Measurements from ENCODE around the gene CUBN.

The CUBN gene

DNA sequence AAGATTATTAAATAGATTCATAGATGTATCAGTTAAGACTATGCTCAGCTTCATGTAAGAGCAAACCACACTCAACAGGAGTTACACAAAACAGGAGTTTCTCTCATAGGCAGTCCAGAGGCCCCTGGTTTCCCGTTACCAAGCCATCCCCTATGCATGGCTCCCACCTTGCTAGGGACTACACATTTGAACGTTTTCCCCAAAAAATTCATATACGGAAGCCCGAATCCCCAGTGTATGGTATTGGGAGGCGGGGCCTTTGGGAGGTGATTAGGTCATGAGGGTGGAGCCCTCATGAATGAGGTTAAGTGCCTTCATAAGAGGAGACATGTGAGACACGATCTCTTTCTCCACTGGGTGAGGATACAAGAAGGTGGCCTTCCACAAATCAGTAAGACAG lies 341.5 kb downstream of the CUBN start:
- no peak overlapping the region for H3K27ac ChIP-seq

DNA sequence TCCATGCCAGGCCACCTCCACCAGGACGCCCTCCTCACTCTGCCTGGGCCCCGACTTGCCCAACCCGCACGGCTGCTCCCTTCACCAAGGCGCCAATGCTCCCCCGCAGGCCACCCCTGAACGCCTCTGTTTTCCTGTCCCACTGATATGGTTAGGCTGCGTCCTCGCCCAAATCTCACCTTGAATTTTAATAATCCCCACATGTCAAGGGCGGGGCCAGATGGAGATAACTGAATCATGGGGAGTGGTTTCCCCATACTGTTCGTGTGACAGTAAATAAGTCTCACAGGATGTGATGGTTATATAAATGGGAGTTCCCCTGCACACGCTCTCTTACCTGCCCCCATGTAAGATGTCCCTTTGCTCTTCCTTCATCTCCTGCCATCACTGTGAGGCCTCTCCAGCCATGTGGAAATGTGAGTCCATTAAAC lies 342.2 kb downstream of the CUBN start:
- TF ChIP-seq, protein P1, sequence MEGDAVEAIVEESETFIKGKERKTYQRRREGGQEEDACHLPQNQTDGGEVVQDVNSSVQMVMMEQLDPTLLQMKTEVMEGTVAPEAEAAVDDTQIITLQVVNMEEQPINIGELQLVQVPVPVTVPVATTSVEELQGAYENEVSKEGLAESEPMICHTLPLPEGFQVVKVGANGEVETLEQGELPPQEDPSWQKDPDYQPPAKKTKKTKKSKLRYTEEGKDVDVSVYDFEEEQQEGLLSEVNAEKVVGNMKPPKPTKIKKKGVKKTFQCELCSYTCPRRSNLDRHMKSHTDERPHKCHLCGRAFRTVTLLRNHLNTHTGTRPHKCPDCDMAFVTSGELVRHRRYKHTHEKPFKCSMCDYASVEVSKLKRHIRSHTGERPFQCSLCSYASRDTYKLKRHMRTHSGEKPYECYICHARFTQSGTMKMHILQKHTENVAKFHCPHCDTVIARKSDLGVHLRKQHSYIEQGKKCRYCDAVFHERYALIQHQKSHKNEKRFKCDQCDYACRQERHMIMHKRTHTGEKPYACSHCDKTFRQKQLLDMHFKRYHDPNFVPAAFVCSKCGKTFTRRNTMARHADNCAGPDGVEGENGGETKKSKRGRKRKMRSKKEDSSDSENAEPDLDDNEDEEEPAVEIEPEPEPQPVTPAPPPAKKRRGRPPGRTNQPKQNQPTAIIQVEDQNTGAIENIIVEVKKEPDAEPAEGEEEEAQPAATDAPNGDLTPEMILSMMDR (conservative IDR thresholded peaks at IDR 0.05) = no peak
- TF ChIP-seq ZFX (IDR thresholded peaks at IDR 0.05) = no peak
- H3K27ac ChIP-seq = no peak overlapping the region

More for the DNA sequence above, 341.5 kb downstream of the CUBN start:
- no peak for TF ChIP-seq ZFX (IDR thresholded peaks at IDR 0.05)
- TF ChIP-seq, protein P1 (conservative IDR thresholded peaks at IDR 0.05) = no peak

DNA sequence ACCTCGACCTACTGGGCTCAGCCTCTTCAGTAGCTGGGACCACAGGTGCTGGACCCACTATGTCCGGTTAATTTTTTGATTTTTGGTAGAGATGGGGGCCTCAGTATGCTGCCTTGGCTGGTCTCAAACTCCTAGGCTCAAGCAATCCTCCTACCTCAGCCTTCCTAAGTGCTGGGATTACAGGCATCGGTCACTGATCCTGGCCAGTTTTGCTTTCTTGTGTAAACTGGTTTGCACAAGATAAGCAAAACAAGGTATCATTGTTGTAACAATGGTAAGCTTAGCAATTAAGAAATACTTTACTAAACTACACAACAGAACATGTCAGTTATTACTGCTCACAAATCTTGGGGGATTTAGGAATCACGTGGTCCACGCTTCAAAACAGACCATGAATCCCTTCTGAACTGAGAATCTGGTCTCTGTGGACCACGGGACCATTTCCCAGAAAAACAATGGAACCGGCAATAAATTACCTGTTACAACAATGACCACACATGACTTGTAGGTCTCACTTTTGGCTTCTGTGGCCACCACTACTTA lies 349.2 kb downstream of the CUBN start:
- no peak for TF ChIP-seq ZFX (IDR thresholded peaks at IDR 0.05)
- TF ChIP-seq, protein P1 (conservative IDR thresholded peaks at IDR 0.05) = no peak
- no peak overlapping the region for H3K27ac ChIP-seq

DNA sequence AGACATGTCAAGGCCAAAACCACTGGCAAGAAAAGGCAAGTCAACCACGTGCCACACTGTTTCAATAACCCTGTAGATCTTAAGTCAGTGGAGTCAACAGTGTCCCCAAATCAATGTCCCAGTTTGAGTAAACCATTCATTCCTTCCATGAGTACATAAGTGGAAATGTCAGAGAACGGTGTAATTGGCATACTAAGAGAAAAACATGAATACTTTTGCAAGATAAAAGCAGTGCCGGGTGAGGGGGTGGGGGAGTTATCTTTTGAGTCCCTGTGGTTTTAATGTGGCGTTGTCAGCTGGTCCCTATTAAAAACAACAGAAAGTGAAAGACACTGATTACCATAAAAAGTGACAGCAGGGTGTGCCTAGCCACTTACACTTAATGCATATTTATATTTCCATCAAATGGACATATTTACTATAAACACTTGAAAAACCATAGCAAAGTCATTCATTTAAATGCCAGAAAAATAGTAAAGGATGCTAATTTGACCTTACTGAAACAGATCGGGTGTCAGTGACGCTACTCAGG lies 350.2 kb downstream of the CUBN start:
- TF ChIP-seq, protein P1 (conservative IDR thresholded peaks at IDR 0.05) = no peak
- TF ChIP-seq ZFX (IDR thresholded peaks at IDR 0.05) = no peak
- H3K27ac ChIP-seq = no peak overlapping the region

DNA sequence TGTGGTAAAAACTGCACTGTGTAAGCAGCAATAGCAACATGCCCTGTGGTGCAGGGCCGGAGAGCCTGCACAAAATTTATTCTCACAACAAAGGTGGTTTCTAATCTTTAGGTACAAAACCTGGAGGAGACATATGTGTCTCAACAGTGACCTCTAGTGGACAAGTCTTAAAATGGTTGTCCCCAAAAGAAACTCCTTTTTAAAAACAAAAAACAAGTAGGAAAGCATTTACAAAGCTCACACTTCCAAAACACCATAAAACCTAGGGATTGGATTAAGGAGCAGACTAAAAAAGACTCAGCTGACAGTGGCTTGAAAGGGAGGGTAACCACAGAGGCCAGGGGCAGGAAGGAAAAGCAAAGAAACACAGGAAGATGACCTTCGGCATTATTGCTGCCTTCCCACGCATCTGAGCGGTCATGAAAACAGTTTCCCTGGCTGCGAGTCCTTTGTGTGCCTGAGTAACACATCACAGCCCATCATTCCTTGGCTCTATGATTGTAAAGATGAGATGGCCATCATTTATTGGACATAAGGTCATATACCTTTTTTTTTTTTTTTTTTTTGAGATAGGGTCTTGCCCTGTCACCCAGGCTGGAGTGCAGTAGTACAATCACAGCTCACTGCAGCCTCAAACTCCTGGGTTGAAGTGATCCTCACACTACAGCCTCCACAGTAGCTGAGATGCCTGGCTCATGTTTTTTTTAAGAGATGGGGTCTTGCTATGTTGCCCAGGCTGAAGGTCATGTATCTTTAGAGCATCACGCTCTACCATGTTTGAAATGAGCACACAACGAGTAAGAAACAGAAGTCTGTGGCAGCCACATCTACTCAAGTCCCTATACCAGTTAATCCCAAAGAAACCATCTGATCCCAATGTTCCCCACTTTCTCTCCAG lies 351.9 kb downstream of the CUBN start:
- no peak for TF ChIP-seq ZFX (IDR thresholded peaks at IDR 0.05)
- TF ChIP-seq, protein P1 (conservative IDR thresholded peaks at IDR 0.05) = peak; percentile 83
- H3K27ac ChIP-seq = no peak overlapping the region

DNA sequence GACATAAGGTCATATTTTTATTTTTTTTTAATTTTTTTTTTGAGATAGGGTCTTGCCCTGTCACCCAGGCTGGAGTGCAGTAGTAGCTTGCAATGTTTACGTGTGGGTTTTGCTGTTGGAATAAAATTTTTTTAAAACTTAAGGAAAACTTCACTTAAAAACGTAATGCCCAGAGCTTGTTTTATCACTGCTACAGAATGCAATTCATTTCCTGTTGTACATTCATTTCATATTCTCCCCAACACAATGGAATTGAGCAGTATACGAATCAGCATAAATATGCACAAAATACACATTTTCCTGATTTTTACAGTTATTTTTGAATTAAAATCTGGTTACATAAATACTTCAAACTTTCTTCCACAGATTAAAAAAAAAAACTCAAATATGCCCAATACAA lies 352.7 kb downstream of the CUBN start:
- TF ChIP-seq, protein P1 (conservative IDR thresholded peaks at IDR 0.05) = no peak
- no peak for TF ChIP-seq ZFX (IDR thresholded peaks at IDR 0.05)
- H3K27ac ChIP-seq = no peak overlapping the region
